Measurements from ENCODE around the gene APEH.

Gene APEH

GRCh38 chr3:49652218-49652902 lies 21.8 kb upstream of the APEH start:
- DNase-seq = no peak

- DNase-seq = no peak
Observed at GRCh38 chr3:49652903-49653415, 21.2 kb upstream of the APEH start.

GRCh38 chr3:49653621-49654020 lies 20.5 kb upstream of the APEH start:
- DNase-seq = no peak

- no peak for DNase-seq
Observed at GRCh38 chr3:49654176-49654825, 19.9 kb upstream of the APEH start.

- DNase-seq = no peak
Observed at GRCh38 chr3:49654955-49655556, 19.1 kb upstream of the APEH start.

- no peak for DNase-seq
Observed at GRCh38 chr3:49655731-49656285, 18.3 kb upstream of the APEH start.

GRCh38 chr3:49656541-49657112 lies 17.5 kb upstream of the APEH start:
- peak; percentile 14 for DNase-seq

GRCh38 chr3:49657208-49657915 lies 16.8 kb upstream of the APEH start:
- DNase-seq = no peak

GRCh38 chr3:49658711-49659110 lies 15.4 kb upstream of the APEH start:
- no peak for DNase-seq

GRCh38 chr3:49659756-49660155 lies 14.4 kb upstream of the APEH start:
- no peak for DNase-seq

- no peak for DNase-seq
Observed at GRCh38 chr3:49661281-49661680, 12.9 kb upstream of the APEH start.

GRCh38 chr3:49662021-49662420 lies 12.1 kb upstream of the APEH start:
- no peak for DNase-seq

GRCh38 chr3:49662720-49663413 lies 11.3 kb upstream of the APEH start:
- no peak for DNase-seq

- no peak for DNase-seq
Observed at GRCh38 chr3:49663831-49664230, 10.3 kb upstream of the APEH start.

GRCh38 chr3:49664300-49664699 lies 9.9 kb upstream of the APEH start:
- no peak for DNase-seq

- no peak for DNase-seq
Observed at GRCh38 chr3:49665822-49666519, 8.2 kb upstream of the APEH start.

- peak; percentile 28 for DNase-seq
Observed at GRCh38 chr3:49666592-49666991, 7.6 kb upstream of the APEH start.

- no peak for DNase-seq
Observed at GRCh38 chr3:49667701-49668413, 6.3 kb upstream of the APEH start.

- DNase-seq = peak; percentile 23
Observed at GRCh38 chr3:49668414-49668797, 5.7 kb upstream of the APEH start.

GRCh38 chr3:49668861-49669260 lies 5.3 kb upstream of the APEH start:
- DNase-seq = no peak

GRCh38 chr3:49669352-49669751 lies 4.8 kb upstream of the APEH start:
- no peak for DNase-seq

Data from fibroblast of skin of back (primary cell).